ENCODE measurements around the gene DHH.
A peak's percentile ranks its signal among the peaks of the same experiment; 100 is the strongest.

DHH gene

DNA sequence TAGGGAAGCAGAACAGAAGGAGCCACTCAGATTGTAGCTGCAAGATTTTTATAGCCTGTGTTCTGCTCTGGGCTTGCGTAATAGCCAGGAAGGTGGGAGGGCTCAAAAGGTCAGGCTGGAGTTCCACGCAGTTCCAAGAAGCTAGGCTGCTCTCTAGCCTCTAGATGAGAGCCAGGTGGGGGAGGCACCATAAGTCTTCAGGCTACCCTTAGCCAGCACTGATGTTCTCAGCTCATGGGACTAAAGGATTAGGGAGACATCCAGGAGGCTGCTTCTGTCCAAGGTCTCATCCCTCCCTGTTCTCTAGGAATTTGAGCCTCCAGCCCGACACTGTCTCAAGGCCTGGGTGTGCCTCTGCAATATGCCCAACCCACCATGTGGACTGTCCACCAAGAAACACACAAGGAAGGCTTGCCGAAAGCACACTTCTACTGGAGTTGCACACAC is 14.4 kb upstream of the DHH start:
- DNase-seq: no peak

GRCh38 chr12:49105504-49106084 is 11.0 kb upstream of the DHH start:
- no peak for DNase-seq

GRCh38 chr12:49104822-49105221 is 10.2 kb upstream of the DHH start:
- no peak for DNase-seq

DNA sequence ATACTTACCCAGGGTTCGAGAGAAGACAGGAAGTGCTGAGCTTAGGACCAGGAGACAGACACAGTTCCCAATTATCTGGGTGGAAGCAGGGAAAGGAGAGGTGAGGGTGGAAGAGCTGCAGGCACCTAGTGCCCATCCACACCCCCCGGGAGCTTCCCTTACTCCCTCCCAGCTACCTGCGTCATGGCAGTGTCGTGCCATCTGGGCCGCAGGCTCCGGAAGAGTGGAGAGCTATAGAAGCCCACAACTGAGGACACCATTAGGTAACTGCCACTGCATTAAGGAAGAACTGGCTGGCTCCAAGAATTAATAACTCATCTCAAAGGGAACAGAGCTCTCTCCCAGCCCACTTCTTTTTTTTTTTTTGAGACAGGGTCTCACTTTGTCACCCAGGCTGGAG is 5.8 kb upstream of the DHH start:
- no peak for DNase-seq

DNA sequence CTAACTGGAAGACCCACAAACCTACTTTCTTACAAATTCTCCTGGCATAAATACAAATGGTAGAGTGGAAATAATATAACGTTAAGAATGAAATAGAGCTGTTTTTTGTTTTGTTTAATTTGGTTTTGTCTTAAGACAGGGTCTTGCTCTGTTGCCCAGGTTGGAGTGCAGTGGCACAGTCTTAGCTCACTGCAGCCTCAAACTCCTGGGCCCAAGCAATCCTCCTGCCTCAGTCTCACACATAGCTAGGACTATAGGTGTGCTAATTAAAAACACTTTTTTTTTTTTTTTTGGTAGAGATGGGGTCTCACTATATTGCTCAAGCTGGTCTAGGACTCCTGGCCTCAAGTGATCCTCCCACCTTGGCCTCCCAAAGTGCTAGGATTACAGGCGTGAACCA is 4.1 kb upstream of the DHH start:
- no peak for DNase-seq

GRCh38 chr12:49098035-49098451 is 3.4 kb upstream of the DHH start:
- DNase-seq: no peak

- DNase-seq: no peak
Observed at GRCh38 chr12:49097381-49097780, 2.8 kb upstream of the DHH start.

DNA sequence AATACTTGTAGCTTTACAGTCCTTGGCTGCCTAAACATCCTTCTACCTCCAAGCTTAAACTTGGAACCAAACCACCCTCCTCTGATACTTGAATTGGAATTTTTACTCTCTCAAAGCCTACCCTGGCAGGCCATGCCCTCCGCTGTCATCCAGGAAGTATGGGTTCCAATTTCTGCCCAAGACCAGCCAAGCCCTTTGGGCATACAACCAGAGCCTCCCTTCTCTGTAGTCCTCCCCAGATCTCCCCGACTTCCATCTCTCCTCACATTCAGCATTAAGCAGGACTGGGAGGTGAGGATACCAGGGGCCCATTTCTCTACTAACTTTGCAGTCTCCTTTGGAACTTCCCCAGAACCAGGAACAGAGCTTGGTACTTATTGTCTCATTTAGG is 369 bp upstream of the DHH start:
- DNase-seq: no peak

DNA sequence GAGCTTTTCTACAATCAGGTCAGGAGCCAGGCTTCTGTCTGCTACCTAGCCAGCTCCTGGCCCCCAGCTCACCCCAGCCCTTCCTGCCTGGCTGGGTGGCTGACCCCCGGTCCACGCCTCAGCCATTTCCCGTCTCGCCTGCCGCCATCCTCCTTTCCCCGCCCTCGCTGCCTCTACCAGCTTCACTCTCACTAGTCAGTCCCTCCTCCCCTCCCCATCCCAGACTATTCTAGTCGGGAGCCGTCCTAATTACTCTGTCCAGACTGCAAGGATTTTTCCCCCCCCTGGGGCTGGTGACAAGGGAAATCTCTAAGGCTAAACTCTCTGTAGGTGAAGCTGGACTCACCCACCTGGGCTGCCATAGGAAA is 825 bp downstream of the DHH start:
- no peak for DNase-seq

DNA sequence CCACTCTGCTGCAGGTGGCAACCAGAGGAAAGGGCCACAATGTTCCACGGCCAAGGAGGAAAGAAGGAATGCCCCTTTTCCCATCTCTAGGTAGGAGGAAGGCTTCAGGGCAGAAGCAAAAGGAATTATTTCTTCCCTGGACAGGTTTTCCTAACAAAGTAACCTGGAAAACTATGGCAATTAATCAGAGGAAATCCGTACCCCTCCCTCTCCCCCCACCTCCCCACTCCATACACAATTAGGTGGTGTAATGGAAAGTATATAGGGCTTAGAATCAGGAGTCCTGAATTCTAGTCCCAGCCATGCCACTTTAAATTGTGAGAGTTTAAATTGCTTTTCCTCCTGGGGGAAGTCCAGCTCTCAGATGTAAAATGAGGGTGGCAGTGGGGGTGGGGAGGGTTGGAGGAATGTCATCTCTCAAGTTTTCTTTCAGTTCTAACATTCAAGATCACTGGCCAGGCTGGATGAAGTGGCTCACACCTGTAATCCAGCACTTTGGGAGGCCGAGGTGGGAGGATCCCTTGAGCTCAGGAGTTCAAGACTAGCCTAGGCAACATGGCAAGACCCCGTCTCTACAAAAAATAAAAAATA is 1.7 kb downstream of the DHH start:
- DNase-seq: no peak

DNA sequence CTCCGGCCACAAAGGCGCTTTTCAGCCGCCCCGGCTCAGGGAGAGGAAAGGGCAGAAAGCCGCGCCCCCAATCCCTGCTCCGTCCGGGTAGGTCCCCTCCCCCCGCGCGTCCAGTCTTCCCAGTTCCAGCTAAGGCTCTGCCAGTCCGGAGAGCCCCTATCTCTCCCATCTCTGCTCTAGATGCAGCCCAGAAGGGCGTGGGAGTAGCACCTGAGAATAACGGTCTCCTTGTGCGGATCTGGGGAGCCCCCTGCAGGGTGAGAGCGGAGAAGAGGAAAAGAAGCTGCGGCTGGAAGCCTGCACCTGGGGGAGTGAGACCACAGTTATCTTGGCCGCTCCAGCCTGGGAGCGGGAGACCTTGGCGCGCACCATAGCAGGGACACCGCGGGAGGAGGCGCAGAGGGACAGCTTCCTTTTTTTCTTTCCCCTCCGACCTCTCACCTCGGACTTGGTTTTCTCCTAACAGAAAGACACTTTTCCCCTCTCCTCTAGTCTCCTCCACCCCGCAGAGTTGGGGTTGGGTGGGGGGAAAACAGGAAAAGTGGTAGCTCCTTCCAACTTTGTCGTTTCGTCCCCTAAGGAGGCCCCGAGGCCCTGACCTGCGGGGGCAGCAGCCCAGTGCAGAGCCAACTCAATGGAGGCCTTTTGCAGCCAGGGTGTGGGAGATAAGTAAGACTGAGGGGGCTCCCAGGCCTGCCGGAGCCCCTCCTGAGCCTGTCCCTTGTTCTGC is 2.4 kb downstream of the DHH start:
- DNase-seq: no peak

- no peak for DNase-seq
Observed at GRCh38 chr12:49091836-49092085, 2.8 kb downstream of the DHH start.

DNA sequence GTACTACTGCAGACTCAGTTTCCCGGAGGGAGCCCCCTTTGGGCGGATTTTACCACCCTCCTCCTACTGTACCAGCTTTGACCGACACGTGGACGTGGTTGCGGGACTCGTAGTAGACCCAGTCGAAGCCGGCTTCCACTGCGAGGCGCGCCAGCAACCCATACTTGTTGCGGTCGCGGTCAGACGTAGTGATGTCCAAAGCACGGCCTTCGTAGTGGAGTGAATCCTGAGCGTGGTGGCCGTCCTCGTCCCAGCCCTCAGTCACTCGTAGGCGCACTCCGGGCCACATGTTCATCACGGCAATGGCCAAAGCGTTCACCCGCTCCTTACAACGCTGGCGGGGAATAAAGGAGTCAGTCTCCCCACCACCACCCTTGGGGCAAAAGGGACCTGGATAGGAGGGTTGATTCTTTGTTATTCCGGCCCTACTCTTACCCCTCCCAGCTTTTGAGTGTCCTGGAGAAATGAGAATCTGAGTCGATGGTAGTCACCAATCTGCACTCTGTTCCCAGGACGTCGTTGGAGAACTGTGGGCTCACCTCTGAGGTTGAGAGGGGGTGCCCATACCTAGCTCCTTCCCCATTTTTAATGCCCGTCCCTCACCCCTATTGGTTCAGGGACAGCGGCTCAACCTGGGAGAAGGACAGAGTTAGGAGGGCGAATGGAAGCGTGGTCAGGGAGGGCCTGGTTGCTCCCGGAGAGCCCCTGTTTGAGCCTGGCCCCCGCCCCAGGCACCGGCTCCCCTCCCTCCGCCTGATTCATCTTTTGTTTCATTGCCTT is 3.4 kb downstream of the DHH start:
- DNase-seq: no peak

DNA sequence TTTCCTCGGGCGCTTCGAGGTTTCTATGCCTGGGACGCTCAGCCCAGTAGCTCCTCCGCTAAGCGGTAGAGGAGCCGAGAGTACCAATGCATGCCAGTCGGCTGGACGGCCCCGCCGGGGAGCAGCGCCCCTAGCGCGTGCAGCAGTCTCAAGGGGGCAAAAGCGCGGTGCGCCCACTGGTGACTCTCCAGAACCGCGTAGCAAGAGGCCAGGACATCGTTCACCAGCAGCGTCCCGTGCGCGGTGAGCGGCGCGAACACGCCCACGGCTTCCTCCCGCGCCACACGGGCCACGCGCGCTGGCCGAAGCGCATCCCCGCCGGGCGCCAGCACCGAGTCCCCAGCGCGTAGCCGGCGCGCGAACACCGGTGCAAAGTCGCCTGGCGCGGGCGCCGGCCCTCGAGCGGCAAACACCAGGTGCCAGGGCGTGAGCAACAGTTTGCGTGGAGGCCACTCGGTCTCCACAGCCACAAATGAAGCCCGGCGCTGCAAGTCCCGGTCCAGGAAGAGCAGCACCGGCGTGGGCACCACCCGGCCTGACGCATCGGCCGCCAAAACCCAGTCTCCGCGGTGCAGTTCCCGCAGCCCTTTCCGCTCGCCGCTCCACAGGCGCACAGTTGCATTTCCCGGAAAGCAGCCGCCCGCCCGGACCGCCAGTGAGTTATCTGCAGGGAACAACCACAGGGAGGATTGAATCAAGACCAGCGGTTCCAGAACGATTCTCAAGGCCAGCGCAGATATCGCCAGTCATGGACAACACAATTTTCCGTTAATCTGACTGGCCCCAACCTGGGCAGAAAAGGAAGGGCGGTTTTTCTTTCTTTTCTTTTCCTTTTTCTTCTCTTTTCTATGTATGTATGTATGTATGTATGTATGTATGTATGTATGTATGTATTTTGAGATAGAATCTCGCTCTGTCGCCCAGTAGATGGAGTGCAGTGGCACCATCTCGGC is 4.5 kb downstream of the DHH start:
- no peak for DNase-seq

GRCh38 chr12:49088932-49089330 is 5.7 kb downstream of the DHH start:
- DNase-seq: no peak

- DNase-seq: peak; percentile 84
Observed at GRCh38 chr12:49088150-49088931, 6.3 kb downstream of the DHH start.

- DNase-seq: no peak
Observed at GRCh38 chr12:49086116-49086515, 8.5 kb downstream of the DHH start.

GRCh38 chr12:49084438-49084837 is 10.2 kb downstream of the DHH start:
- DNase-seq: no peak

DNA sequence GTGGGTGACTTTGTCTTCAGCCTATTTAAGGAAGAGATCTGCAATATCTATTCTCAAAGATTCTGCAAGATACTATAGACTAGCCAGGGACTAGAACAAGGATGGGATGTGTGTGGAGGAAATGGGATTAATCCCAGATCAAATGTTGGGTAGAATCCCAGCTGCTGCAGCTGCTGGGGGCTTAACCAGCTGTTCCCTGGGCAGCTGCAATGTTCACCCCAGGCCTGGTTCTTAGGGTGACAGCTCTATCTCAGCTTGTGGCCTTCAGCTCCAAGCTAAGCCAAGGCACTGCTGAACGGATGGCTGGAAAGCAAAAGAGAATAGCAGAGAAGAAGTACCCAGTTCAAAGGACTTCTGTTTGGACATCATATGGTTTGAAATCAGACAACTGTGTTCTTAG is 14.8 kb downstream of the DHH start:
- no peak for DNase-seq

DNA sequence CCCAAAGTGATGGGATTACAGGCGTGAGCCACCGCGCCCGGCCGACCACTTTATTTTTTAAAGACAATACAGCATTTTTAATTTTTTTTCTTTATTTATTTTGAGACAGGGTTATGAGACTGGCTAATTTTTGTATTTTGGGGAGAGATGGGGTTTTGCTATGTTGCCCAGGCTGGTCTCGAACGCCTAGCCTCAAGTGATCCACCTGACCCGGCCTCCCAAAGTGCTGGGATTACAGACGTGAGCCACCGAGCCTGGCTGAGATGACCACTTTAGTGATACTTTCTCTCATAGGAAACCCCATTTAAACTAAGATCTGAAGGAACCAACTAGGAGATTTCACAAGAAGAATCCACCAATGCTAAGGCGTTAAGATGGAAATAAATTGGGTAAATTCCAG is 23.6 kb downstream of the DHH start:
- no peak for DNase-seq

DNA sequence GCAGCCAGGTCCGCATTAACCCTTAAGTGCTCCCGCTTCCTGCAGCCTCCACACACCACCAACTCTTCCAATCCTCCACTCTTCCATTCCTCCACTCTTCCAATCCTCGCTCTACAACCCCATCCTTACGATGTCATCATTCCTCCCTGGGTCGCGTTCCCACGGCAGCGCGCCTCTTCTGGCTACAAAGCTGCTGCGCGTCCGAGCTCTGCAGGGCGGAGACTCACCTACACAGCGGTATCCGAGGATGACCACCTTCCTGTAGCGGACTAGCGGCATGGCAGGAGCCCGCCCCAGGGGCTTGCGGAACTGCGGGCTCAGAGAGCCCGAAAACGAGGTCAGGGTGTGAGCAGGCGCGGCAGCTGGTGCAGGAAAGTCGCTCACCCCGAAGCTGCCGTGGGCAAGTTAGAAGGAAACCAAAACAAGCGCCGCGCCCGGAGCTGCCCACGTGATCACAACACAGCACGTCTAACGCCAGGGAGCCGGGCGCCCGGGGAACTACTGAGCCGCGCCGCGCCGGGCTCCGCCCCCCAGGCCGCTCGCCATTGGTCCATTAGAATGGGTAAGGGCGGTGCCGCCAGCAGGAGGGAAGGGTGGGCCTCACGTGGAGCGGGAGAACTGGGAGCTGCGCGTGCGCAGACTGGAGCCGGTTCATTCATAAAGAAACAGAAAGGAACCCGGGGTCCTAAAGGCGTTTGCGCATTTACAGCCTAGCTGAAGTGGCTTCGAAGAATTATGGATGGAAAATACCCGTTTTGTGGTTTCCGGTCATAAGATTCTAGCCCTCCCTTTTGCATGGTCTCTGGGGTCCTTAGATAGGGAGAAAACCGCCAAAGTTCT is 24.9 kb downstream of the DHH start, which contains the start of gene RHEBL1:
RHEBL1 (minus strand) TSS at position 473 of the 840 bp plus-strand sequence; CDS start at position 279, 194 bp downstream.
- DNase-seq: peak; percentile 98
